ENCODE results near the gene PADI1.

Gene PADI1

GRCh38 chr1:17244821-17245740 is 40.2 kb downstream of the PADI1 start:
- DNase-seq, result no peak

- no peak for DNase-seq
These were observed 40.9 kb downstream of the PADI1 start for GRCh38 chr1:17245816-17246325.

GRCh38 chr1:17246971-17247370 is 42.0 kb downstream of the PADI1 start:
- DNase-seq, result no peak

GRCh38 chr1:17248781-17249180 is 43.9 kb downstream of the PADI1 start, which contains the start of gene PADI3:
Gene PADI3 (plus strand): TSS chr1:17249098. CDS start chr1:17249138, 40 bp downstream.
- DNase-seq, result no peak

GRCh38 chr1:17250601-17251000 is 45.7 kb downstream of the PADI1 start:
- no peak for DNase-seq

- no peak for DNase-seq
These were observed 46.3 kb downstream of the PADI1 start for GRCh38 chr1:17251246-17251645.

- DNase-seq, result no peak
These were observed 46.9 kb downstream of the PADI1 start for GRCh38 chr1:17251701-17252376.

- DNase-seq, result no peak
These were observed 50.4 kb downstream of the PADI1 start for GRCh38 chr1:17255336-17255735.

- no peak for DNase-seq
These were observed 53.3 kb downstream of the PADI1 start for GRCh38 chr1:17258116-17258757.

GRCh38 chr1:17258758-17259130 is 53.8 kb downstream of the PADI1 start:
- no peak for DNase-seq

- no peak for DNase-seq
These were observed 54.4 kb downstream of the PADI1 start for GRCh38 chr1:17259233-17259873.

GRCh38 chr1:17260264-17260663 is 55.3 kb downstream of the PADI1 start:
- DNase-seq, result no peak

GRCh38 chr1:17260738-17261137 is 55.8 kb downstream of the PADI1 start:
- no peak for DNase-seq

GRCh38 chr1:17263936-17264335 is 59.0 kb downstream of the PADI1 start:
- no peak for DNase-seq

GRCh38 chr1:17264470-17264869 is 59.5 kb downstream of the PADI1 start:
- DNase-seq, result no peak

- DNase-seq, result no peak
These were observed 60.2 kb downstream of the PADI1 start for GRCh38 chr1:17265162-17265561.

- DNase-seq, result no peak
These were observed 61.0 kb downstream of the PADI1 start for GRCh38 chr1:17265950-17266349.

- DNase-seq, result no peak
These were observed 66.2 kb downstream of the PADI1 start for GRCh38 chr1:17270891-17271765.

GRCh38 chr1:17272066-17272465 is 67.1 kb downstream of the PADI1 start:
- DNase-seq, result no peak

- DNase-seq, result no peak
These were observed 67.7 kb downstream of the PADI1 start for GRCh38 chr1:17272646-17273045.

- no peak for DNase-seq
These were observed 68.2 kb downstream of the PADI1 start for GRCh38 chr1:17273096-17273495.

Measured in activated effector memory CD4-positive, alpha-beta T cell treated with Interleukin-2 at 50 U/mL for 16 hours (primary cell).